Natural killer cell (primary cell): Measurements from ENCODE around the gene GFI1. TPM values are rescaled to one million over a fixed set of nuclear protein-coding genes. Genes with fewer than 3 reads are reported as not detected.
A peak's percentile ranks its signal among the peaks of the same experiment; 100 is the strongest.

Experiments
- ATAC-seq, 3 donors: fragments of 150-1000 bp in 2 of 3; fragments of 200-7000 bp in 1 of 3; cut with Tn5 transposase; 1 replicate in 1 of 3; 2 replicates in 2 of 3; pipeline ENCODE4 v1.10.0; 2021; ENCODE audit warnings: mild to moderate bottlenecking in 2 of 3, moderate library complexity in 2 of 3
- DNase-seq, 2 donors: peaks; one replicate each; pipeline versions ENCODE4 v3.0.0 to v3.0.0-alpha.2; 2013 to 2021; ENCODE audit warnings: mixed read lengths in 1 of 2
- H3K27ac ChIP-seq: one replicate; pipeline ENCODE4 v1.5.1; 2013; ENCODE audit warnings: mild to moderate bottlenecking, low read length
- H3K27me3 ChIP-seq: one replicate; pipeline ENCODE4 v1.6.1; 2013; ENCODE audit warnings: low read length; ENCODE audit not compliant: control insufficient read depth, insufficient read depth
- H3K36me3 ChIP-seq: one replicate; pipeline ENCODE4 v1.6.1; 2013; ENCODE audit warnings: low read length; ENCODE audit not compliant: control insufficient read depth, insufficient read depth
- H3K4me1 ChIP-seq: one replicate; pipeline ENCODE4 v1.6.1; 2013; ENCODE audit warnings: low read length; ENCODE audit not compliant: control insufficient read depth, insufficient read depth
- H3K4me3 ChIP-seq: one replicate; pipeline ENCODE4 v1.5.1; 2013; ENCODE audit warnings: low read length
- H3K9me3 ChIP-seq: one replicate; pipeline ENCODE4 v1.6.1; 2013; ENCODE audit warnings: low read length; ENCODE audit not compliant: control insufficient read depth, insufficient read depth
- H3K27ac Mint-ChIP-seq, 2 donors: one replicate each; pipeline ENCODE4 v1.8.0; 2022; ENCODE audit warnings: mild to moderate bottlenecking in 2 of 2, mixed read lengths in 2 of 2, moderate library complexity in 1 of 2
- H3K27me3 Mint-ChIP-seq, 2 donors: one replicate each; pipeline ENCODE4 v1.8.0; 2022; ENCODE audit warnings: low read depth in 2 of 2, mixed read lengths in 2 of 2
- H3K36me3 Mint-ChIP-seq: one replicate; pipeline ENCODE4 v1.8.0; 2022; ENCODE audit warnings: mixed read lengths
- H3K4me1 Mint-ChIP-seq, 2 donors: one replicate each; pipeline ENCODE4 v1.8.0; 2022; ENCODE audit warnings: mixed read lengths in 2 of 2
- H3K4me3 Mint-ChIP-seq: one replicate; pipeline ENCODE4 v1.8.0; 2022; ENCODE audit warnings: mild to moderate bottlenecking, moderate library complexity, mixed read lengths
- H3K9me3 Mint-ChIP-seq, 2 donors: one replicate each; pipeline ENCODE4 v1.8.0; 2022; ENCODE audit warnings: mixed read lengths in 2 of 2
- WGBS: methylation state at CpG from one replicate; pipeline ENCODE4 v1.1.7; 2013; ENCODE audit warnings: missing lambda C conversion rate; ENCODE audit not compliant: insufficient coverage; 5-methylcytosine and 5-hydroxymethylcytosine counted together
- intact Hi-C: fragments of 100-400 bp; cut with micrococcal nuclease; formaldehyde crosslinking; loops from one replicate; pipeline ENCODE4 v1.14.2; 2022
- total RNA-seq, 4 donors: library from RNA; stranded (reverse); fragments of 120-200 nt in 1 of 4; gene quantifications; one replicate each; pipeline versions ENCODE4 v1.2.3 to v1.2.4, GENCODE V29; 2013 to 2022
- TF ChIP-seq, protein P1 (sequence below): fragments of 200-600 bp; IDR thresholded peaks from one replicate; pipeline ENCODE4 v1.8.0; 2022; ENCODE audit warnings: antibody characterized with exemption

GFI1 gene
- total RNA-seq, 3 donors from 2014 or later (not counting 1 experiment from before 2014, with no cell fraction given), result 42.7 to 50.3 (median 46.0) TPM

DNA sequence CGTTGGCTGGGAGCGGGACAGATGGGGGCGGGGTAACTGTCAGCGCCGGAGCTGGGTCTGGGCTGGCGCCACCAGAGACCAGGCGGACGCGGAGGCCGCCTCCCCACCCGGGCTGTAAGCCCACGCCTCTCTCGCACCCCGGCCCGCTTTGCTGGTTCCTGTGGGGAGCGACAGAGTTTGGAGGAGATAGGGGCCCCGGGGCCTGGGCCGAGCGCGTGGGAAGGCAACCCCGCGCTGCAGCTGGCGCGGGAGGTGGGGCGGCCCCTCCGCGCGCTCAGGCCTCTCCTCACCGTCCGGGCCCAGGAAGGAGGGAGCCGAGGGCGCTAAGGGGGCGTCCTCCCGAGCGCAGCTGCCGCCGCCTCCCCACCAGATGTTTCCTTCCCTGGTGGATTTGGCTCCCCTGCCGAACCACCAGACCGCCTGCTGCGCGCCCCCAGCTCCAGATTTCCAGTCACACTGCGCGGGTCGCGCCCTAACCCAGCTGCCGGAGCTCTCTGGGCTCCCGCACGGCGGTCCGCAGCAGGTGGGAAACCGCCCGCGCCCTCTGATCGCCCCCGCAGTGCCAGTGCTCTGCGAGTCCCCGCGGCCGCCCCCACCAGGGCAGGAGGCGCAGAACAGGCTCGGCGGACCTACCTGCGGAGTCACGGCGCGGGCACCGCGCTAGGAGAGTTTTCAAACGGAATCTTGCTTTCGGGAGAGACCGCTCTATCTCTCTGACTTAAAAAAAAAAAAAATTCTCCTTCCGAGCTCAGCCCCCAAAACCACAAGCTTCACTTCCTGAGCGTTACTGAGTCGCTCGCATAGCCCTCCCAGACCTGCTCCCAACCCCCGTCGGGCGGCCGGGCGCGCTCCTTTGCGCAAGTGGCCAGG lies 1.1 kb downstream of the GFI1 start:
- Histone ChIP-seq H3K4me1 (peaks cover 39% of the 10 kb centered on the region), H3K36me3 (no peaks in the 10 kb centered on the region), H3K9me3 (no peaks in the 10 kb centered on the region), H3K27ac (peak overlapping the region; percentile 71), H3K27me3 (no peaks in the 10 kb centered on the region), H3K4me3 (peak overlapping the region; percentile 65)
- Mint-ChIP-seq H3K4me1 (peaks cover 26 to 47% of the 10 kb centered on the region in 2 donors), H3K36me3 (no peaks in the 10 kb centered on the region), H3K4me3 (peak overlapping the region; percentile 98), H3K9me3 (no peaks in the 10 kb centered on the region), H3K27me3 (no peaks in the 10 kb centered on the region), H3K27ac (peak overlapping the region; percentile 88 to 94)
- TF ChIP-seq, protein P1, sequence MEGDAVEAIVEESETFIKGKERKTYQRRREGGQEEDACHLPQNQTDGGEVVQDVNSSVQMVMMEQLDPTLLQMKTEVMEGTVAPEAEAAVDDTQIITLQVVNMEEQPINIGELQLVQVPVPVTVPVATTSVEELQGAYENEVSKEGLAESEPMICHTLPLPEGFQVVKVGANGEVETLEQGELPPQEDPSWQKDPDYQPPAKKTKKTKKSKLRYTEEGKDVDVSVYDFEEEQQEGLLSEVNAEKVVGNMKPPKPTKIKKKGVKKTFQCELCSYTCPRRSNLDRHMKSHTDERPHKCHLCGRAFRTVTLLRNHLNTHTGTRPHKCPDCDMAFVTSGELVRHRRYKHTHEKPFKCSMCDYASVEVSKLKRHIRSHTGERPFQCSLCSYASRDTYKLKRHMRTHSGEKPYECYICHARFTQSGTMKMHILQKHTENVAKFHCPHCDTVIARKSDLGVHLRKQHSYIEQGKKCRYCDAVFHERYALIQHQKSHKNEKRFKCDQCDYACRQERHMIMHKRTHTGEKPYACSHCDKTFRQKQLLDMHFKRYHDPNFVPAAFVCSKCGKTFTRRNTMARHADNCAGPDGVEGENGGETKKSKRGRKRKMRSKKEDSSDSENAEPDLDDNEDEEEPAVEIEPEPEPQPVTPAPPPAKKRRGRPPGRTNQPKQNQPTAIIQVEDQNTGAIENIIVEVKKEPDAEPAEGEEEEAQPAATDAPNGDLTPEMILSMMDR, result peak; percentile 60
- WGBS, result under 1% methylated on average over 82 of the region's 82 CpGs
- ATAC-seq (peak; percentile 52 to 73 (median 70)), DNase-seq (peak; percentile 73 to 88)
- intact Hi-C loops, result loop anchor here (1.0 to 5.0 kb wide), 6 partner anchors 53 to 188 kb away; partner anchors contain the start of genes GLMN and RPAP2

DNA sequence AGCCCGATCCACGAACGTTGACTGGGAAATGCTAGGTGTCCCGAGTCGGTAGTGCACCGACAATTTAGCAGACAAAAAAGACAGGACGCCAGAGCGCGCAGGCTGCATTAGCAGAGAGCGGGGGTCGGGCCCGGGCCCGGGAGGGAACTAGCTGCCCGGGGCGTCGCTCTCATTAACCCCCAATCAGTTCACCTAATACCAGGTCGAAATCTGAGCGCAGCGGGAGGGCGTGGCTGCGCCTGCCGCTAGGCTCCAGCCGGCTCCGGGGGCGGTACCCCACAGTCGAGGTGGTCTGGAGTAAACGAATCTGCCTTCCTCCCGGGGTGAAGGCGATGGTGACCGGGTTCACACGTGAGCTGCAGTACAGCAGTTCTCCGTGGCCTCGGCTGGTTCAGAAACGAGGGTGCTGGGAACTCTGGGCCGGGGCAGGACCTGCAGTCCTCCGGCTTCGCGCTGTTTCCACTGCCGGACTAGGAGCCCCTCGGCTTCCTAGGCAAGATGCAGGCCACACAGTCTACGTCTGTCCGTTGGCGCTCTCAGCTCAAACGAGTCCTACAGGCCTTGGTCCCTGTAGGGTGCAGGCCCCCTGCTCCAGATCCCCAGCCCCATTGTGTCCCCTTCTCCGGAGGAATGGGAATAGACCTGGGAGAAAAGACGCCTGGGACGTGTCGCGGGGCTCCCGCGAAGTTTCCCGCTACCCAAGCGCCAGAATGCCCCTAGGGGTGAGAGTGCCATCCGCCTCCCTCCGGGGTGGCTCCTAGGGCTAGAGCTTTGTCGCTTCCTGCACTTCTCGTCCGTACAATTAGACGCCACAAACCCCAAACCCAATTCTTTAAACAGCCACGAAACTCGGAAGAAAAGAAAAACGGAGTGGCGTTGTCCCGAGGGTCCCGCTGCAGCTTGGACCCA lies 2.0 kb downstream of the GFI1 start:
- Histone ChIP-seq H3K36me3 (peaks cover 5% of the 10 kb centered on the region), H3K9me3 (no peaks in the 10 kb centered on the region), H3K4me3 (peak overlapping the region; percentile 65), H3K4me1 (peaks cover 44% of the 10 kb centered on the region), H3K27me3 (no peaks in the 10 kb centered on the region), H3K27ac (peak overlapping the region; percentile 56)
- under 1% methylated on average over 65 of the region's 65 CpGs for WGBS
- H3K4me1 Mint-ChIP-seq, result peaks cover 31 to 52% of the 10 kb centered on the region in 2 donors
- H3K4me3 Mint-ChIP-seq, result peak overlapping the region; percentile 98
- ATAC-seq (peak; percentile 28 to 43 (median 29)), DNase-seq (peak; percentile 47 to 75)
- H3K27ac Mint-ChIP-seq, result peak overlapping the region; percentile 88 to 94
- H3K9me3 Mint-ChIP-seq, result no peaks in the 10 kb centered on the region
- peaks cover 3% of the 10 kb centered on the region for H3K36me3 Mint-ChIP-seq
- H3K27me3 Mint-ChIP-seq, result no peaks in the 10 kb centered on the region
- intact Hi-C loops, result loop anchor here (1.0 to 5.0 kb wide), 6 partner anchors 54 to 187 kb away; partner anchors contain the start of genes GLMN and RPAP2
- TF ChIP-seq, protein P1, result no peak

DNA sequence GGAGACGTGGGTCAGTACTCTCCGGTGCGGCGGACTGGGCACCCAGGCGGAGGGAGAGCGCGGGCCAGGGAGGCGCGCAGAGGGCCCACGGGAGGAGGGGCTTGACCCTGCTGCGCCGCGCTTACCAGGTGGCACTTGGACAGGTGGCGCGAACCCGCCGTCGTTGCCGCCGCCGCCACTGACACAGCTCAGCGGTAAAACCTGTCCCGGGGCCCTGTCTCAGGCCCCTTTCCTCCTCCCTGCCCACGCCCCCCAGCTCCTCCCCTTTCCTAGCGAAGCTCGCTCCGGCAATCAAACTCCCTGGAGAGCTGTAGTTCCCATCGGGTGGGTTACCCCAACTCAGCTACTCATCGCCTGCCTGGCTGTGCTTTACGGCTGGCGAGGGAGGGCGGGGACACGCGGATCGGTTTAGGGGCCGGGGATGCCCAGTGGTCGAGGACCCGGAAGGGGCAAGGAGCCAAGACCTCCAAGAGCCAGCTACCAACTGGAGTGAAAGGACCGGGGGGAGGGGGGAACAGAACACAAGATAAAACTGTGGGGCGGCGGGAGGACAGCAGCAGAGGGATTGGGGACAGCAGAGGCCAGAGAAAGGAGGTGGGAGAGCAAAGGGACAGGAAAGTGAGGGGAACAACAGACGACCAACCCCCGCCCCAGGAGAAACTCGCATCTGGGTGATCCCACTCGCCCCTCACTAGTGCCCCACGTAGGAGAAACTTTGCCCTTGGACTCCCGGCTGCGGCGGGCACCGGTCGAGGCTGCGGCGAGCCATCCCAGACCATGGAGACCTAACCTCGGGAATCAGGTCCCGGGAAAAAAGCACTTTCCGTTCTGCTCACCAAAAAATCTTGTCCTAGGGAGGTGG lies 2.9 kb downstream of the GFI1 start:
- TF ChIP-seq, protein P1, result no peak
- Histone ChIP-seq H3K36me3 (peaks cover 6% of the 10 kb centered on the region), H3K4me1 (peaks cover 53% of the 10 kb centered on the region), H3K4me3 (peak overlapping the region; percentile 65), H3K27ac (peak overlapping the region; percentile 56), H3K9me3 (no peaks in the 10 kb centered on the region), H3K27me3 (no peaks in the 10 kb centered on the region)
- peaks cover 8% of the 10 kb centered on the region for H3K36me3 Mint-ChIP-seq
- H3K27ac Mint-ChIP-seq, result peak overlapping the region; percentile 88 to 94
- peak overlapping the region; percentile 98 for H3K4me3 Mint-ChIP-seq
- under 1% methylated on average over 56 of the region's 56 CpGs for WGBS
- ATAC-seq (peak in 1 of 3 donors; percentile 2), DNase-seq (peak; percentile 30 to 54)
- H3K4me1 Mint-ChIP-seq, result peaks cover 40 to 61% of the 10 kb centered on the region in 2 donors
- H3K9me3 Mint-ChIP-seq, result no peaks in the 10 kb centered on the region
- intact Hi-C loops, result loop anchor here (2.0 kb wide), 2 partner anchors 101 to 167 kb away; no protein-coding TSS in a partner anchor
- H3K27me3 Mint-ChIP-seq, result no peaks in the 10 kb centered on the region
